ENCODE data around the gene STK32C.
A peak's percentile ranks its signal among the peaks of the same experiment; 100 is the strongest.
"Not testable (repeated sequence)": the region's sequence is repeated elsewhere in the genome, so short reads cannot be mapped to it uniquely, and the experiment has no call there.

STK32C gene

DNA sequence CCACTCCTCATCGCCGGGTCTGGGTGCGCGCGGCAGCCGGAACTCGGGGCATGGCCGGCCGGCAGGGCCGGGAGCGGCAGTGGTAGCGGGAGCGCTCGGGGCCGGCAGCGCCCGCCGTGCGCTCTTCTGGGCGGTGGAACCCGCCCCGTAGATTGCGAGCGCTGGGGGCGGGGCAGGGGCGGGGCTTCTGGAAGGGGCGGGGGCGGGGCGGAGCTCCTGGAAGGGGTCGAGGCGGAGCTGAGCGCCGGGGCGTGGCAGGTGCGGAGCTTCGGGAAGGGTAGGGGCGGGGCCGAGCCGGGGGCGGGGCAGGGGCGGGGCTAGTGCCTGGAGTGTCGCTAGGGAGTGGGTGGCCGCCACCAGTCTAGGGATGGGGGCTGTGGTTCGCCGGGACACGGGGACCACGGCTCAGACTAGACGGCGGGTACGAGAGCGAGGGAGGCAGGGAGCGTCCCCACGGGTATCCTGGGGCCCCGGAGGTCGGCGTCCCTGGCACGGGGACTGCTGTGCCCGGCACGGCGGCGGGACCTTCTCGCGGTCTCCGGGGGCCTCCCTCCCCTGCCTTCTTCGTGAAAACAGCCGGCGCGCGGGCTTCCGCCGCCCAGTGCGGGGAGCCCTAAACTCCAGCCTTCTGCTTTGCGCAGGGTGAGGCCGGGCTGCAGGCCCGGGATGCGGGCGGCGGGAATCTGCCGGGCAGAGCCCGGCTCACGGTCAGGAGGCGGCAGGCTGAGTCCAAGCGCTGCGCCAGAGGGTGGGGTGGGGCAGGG, at the start of gene STK32C:
STK32C (minus strand) TSS at position 128 of the 764 bp plus-strand sequence; CDS start at position 11, 117 bp downstream.
- peak; percentile 94 for DNase-seq

DNA sequence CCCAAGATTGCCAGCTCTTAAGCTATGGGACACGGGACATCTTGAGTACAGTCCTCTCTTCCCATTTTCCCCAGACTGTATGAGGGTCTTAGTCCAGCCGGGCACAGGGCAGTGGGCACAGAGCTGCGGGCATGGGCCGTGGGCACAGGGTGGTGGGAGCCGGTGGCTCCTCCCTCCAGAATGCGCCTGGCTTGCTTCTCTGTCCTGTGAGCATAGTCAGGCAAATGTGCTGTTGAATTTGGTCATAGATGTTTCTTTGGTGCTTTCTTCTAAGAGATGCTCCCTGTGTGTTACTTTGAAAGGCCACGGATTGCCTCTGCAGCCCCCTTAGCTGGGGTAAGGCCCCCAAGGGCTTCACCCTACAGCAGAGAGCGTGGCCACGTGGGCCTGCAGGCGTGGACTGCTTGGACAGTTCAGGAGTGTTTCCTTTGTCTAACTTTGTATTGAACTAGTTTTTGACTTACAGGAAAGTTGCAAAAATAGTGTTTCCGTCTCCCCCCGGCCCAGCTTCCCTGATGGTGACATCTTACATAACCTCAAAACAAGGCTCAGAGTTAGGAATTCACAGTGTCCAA, 49.0 kb upstream of the STK32C start:
- DNase-seq = no peak

DNA sequence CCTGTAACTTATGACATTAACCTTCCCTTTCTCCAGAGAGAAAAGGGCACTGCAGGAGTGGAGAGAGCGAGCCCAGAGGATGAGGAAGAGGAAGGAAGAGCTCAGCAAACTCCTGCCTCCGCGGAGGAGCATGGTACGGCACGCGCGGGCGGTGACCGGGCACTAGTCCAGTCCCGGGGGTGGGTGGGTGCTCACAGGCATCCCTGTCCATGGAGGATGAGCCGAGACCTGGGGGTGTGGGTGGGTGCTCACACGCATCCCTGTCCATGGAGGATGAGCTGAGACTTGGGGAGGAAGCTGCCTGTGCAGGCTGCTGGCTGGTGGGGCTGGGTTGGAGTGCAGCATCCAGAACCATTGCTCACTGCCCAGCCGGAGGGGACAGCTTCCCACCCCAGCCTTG, 48.0 kb upstream of the STK32C start:
- no peak for DNase-seq

DNA sequence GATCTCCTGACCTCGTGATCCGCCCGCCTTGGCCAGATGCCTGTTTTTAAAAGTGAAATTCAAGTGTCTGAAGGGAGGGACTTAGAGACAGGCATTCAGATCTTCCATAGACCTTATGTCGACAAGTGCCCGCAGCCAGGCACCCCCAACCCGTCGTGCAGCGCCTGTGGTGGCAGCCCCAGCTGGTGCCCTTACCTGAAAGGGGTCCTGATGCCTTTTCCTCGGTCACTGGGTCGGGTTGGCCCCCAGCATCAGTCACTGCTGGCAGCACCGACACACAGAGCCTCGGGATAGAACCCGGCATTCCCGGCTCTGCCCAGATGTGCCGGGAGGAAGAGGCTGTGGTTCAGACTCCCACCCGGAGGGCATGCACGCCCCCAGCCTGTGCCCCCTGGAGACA, 47.5 kb upstream of the STK32C start:
- no peak for DNase-seq

DNA sequence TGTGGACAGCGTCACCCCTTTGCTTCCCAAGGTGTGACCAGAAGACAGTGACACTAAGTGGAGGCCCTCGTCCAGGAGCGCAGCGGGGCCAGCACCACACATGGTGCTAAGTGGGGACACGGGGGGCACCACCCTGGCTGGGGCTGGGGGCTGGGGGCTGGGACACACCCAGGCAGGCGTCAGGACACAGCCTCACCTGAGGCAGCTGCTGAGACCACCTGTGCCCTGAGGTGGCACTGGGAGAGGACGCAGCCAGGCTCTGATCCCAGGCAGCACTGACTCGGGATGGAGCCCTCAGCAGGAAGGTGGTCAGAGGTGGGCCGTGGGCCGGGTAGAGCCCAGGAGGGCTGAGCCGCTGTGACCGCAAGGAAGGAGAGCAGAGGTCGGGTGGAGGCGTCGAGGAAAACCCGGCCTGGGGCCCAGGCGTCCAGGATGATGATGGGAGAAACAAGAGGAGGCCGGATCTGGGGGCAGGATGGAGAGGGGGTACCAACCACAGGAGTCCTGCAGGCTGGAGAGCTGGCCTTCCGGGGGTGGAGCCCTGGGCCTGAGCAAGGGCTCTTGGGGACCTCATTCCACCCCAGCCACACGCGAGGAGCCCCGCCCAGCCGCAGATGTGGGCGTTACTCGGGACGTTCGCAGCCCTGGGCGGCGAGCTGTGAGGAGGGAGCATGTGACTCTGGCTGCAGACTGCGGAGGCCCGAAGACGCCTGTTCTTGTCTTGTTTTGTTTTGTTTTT, 46.8 kb upstream of the STK32C start:
- DNase-seq = no peak

DNA sequence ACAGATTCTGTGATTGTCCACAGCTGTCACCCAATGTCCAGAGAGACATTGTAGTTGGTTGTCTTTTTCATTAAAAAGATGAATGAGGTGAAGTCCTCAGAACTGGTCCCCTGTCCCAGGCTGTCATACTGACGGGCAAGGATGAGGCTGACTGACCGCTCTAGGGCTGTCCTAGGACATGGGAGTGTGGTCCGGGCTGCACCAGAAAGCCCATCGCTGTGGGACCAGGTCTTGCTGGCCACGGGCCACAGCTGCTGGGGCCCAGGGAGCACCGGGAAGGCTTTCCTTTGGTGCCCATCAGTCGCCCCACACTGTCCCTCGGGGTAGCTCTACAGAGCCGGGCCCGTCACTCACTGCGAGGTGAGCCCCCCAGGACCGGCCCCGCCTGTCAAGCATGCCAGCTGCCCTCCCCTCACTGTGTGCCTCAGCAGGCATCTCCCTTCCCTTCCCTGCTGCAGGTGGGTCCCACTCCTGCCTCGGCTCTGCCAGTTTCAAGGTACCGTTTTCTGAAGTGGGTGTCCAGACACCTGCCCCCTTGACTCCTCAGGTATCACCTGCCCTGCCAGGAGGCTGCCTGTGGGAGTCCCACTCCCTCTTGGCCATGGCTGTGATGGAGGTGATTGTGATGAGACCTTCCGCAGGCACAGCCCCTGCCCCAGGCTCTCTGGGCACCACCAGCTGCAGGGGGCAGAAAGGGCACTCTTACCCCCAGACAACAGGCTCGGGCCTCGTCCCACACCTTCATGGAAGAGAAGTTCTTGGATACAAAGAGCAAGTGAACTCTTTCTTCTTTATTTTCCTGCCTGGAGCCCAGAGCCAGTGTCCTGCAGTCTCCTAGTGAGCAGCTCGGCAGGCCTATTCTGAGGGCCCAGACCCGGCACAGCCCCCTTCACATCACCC, 46.0 kb upstream of the STK32C start:
- no peak for DNase-seq

DNA sequence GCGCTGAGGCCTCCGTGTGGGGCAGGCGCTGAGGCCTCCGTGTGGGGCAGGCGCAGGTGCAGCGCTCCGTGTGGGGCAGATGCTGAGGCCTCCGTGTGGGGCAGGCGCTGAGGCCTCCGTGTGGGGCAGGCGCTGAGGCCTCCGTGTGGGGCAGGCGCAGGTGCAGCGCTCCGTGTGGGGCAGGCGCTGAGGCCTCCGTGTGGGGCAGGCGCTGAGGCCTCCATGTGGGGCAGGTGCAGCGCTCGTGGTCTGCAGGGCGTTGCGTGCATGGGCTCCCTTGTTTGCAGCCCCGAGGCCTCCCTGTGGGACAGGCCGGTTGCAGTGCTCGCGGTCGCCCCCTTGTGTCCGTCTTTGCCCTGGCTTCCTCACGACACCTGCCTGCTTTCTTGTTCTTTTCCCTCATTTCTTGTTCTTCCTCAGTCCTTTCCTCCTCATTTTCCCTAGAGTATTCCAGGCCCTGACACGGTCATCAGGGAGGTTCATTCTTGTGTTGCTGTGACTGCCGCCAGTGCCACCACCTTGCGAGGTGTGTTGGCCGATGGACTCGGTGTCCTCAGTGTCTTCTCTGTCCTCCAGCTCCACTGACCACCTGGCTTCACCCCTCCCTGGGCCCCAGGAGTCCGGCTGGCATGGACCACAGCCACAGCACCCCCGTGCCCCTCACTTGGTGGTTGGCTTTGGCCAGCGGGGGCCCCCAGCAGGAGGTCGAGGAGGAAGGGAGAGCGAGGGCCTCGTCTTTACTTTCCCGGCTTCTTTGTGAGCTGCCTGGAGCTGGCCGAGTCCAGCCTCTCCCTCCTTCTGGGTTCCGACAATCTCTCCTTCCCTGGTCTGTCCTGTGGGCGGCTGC, 44.9 kb upstream of the STK32C start:
- DNase-seq = peak; percentile 54

DNA sequence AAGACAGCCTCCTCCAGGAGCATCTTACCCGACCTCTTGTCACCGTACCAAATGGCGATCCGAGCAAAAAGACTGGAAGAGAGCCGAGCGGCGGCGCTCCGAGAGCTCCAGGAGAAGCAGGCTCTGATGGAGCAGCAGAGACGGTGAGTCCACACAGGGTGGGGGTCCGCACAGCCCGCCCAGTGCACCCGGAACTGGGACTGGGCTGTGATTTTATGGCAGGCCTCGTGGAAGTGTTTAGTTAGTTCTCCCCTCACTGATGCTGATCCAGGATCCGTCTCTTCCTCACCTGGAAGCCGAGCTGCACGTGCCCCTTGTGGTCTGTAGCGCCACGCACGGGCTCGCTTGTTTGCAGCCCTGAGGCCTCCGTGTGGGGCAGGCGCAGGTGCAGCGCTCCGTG, 43.9 kb upstream of the STK32C start:
- DNase-seq = no peak

DNA sequence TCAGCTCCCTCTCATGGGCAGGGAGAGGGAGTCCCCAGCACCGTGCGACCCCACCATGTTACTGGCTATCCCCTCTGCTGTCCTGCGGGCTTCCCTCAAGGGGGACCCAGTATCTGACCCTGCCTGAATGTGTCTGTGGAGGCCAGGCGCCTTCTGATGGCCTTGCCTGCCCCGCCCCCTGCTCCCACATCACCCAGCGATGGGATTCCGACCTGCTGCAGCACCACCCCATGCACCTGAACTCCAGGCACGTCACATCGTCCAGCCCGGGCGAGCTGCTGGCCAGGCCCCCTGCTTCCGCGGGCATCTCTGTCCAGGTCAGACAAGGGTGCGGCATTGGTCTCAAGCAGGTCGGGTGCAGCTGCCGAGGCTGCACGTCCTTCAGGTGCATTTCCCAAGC, 43.2 kb upstream of the STK32C start:
- no peak for DNase-seq

DNA sequence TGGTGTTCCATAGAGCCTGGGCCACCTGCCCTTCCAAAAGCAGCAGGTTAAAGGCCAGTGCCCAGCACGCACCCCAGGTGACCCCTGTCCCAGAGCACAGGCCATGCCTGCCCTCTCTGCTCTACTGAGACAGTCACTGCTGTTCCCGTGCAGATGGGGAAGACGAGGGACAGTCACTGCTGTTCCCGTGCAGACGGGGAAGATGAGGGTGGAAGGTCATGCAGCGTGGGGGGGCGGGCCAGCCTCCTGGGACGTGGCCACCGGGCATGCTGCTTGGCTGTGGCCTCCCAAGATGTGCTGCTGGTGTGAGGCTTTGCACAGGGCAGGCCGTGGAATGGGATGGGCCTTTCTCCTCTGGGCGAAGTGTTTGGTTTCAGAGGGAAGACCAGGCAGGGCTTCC, 42.6 kb upstream of the STK32C start:
- no peak for DNase-seq

DNA sequence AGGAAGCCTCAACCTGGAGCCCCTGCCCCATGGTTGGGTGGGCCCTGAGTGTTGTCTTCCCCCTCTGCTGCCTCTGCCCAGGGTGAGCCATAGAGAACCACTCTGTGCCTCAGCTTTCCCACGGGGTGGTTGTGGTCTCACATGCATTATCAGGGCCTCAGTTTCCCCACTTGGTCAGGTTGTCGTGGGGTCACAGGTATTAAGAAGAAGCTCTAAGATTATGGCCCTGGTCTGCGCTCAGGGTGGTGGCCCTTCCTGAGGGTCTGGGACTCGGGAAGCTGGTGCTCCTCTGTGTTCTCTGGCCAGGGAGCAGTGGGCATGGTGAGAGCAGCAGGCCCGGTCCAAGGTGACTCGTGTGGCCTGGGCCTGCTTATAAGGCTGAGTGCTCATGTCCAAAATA, 42.0 kb upstream of the STK32C start:
- no peak for DNase-seq

DNA sequence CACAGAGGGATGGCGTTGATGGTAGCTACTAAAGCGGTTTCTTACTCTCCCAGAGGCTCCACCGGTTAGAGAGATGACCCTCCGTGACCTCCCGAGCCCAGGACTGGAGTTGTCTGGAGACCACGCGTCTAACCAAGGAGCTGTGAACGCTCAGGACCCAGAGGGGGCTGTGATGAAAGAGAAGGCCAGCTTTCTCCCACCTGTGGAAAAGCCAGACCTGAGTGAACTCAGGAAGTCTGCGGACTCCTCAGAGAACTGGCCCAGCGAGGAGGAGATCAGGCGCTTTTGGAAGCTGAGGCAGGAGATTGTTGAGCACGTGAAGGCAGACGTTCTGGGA, 40.1 kb upstream of the STK32C start:
- DNase-seq = no peak

DNA sequence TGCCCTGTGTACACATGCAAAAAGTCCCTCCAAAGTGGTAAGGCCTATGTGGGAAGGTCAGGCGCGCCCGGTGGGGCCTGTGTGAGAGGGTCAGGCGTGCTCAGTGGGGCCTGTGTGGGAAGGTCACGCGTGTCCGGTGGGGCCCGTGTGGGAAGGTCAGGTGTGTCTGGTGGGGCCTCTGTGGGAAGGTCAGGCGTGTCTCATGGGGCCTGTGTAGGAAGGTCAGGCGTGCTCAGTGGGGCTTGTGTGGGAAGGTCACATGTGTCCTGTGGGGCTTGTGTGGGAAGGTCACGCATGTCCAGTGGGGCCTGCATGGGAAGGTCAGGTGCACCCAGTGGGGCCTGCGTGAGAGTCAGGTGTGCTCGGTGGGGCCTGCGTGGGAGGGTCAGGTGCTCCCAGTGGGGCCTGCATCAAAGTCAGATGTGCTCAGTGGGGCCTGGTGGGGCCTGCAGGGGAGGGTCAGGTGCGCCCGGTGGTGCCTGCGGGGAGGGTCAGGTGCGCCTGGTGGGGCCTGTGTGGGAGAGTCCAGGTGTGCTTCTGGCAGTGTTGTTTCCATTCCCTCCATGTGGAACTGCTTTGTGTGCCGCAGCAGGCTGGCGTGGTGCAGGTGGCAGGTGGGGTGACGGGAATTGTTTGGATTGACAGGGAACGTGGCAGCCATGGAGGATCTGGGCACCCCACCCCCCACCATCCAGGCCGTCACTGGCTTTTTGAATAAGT, 39.6 kb upstream of the STK32C start:
- DNase-seq = no peak

DNA sequence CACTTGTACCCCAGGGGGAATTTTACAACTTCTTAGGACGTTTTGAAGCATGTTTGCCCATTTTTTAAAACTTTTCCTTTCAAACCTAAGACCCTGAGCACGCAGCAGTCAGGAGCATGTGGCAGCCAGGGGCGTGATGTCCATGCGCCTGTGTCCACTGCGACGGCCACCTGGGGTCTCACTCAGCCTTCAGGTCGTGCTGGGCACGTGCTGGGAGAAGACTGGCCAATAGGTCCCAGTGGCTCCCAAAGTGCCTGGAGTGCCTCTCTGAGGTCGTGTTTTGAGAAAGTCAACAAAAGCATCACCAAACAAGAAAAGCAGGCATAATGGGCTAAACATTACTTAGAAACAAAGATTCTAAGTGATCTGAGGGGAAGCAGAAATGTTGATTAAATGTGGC, 39.1 kb upstream of the STK32C start:
- no peak for DNase-seq

DNA sequence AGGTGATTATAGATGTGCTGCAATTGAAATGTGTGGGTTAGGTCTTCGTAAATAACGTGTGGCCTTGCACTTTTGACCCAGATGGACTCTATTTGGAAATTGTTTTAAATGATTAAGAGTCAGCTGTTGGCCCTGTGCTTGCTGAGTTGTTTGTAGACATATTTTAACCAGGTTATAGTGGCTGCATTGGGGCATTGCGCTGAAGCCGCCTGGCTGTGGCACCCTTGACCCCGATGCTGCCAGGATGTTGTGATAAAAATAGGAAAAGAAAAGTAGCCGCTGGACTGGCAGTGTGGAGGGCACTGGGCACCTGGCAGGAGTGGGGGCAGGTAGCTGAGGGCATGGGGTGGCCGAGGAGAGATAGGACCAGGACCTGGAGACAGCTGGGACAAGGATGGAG, 37.6 kb upstream of the STK32C start:
- DNase-seq = no peak

DNA sequence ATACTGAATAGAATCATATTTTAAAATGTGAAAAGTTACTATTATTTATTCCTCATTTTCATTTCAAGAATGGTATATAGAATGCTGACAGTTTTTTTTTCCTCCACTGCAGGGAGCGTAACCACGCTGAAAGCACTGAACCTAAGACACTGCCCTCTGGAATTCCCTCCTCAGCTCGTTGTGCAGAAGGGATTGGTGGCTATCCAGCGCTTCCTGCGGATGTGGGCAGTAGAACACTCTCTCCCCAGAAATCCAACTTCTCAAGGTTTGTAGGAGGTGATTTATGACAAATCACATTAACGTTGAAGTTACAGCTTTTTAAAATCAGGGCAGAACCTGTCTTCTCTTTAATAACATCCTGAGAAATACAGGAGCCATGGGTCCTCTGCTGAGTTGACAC, 36.6 kb upstream of the STK32C start:
- no peak for DNase-seq

DNA sequence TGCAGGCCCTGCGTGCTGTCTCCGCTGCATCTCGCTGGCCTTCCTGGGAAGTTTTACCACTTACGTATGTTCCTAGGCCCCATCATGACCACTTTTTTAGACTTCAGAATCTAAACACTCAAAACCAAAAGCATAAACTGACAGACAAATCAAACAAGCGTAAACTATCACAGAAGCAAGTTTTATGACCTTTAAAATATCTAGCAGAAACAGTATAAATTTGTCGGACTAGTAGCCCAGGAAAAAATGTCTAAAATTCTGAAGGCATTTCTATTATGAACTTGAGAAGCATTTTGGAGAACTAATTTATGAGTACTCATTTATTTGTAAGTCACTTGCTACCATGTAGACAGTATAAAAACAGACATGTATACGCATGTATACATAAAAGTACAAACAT, 34.8 kb upstream of the STK32C start:
- DNase-seq = no peak

DNA sequence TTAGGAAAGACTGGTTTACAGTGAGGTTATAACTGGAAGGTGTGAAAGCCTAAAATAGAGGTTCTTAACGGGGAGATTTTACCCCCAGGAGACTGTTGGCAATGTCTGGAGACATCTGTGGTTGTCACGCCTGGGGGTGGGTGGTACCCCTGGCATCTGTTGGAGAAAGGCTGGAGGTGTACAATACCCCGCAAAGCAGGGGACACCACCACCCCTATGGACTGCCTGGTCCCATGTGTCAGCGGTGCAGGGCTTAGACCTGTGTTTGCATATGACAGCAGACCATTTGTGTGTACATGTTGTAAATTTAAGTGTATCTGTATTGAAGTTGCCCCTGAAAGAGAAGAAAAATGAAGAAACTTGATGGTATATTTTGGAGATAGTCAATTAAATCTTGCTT, 34.0 kb upstream of the STK32C start:
- DNase-seq = no peak

DNA sequence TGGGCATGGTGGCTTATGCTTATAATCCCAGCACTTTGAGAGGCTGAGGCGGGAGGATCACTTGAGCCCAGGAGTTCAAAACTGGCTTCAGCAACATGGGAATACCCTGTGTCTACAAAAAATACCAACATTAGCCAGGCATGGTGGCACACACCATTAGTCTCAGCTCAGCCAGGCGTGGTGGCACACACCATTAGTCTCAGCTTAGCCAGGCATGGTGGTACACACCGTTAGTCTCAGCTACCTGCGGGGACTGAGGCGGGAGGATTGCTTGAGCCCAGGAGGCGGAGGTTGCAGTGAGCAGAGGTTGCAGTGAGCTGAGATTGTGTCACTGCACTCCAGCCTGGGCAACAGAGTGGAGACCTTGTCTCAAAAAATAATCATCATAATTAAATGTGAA, 33.3 kb upstream of the STK32C start:
- DNase-seq = no peak

DNA sequence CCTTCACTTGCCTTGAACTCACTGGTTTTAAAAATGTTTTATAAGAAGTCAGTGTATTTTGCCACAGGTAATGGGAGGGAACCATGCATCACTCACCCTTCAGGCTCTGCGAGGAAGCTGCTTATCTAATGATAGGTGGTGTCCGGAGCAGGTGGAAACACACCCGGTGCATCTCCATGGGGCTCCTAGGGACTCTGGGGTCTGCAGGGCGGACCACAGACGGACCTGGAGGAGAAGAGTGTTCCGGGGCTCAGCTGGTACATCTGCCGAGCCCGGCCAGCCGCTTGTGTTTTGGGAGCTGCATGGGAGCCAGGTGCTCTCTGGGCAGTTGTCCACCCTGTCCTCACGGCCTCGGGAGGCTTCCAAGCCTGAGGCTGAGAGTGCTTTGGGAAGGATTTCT, 31.5 kb upstream of the STK32C start:
- DNase-seq = no peak

DNA sequence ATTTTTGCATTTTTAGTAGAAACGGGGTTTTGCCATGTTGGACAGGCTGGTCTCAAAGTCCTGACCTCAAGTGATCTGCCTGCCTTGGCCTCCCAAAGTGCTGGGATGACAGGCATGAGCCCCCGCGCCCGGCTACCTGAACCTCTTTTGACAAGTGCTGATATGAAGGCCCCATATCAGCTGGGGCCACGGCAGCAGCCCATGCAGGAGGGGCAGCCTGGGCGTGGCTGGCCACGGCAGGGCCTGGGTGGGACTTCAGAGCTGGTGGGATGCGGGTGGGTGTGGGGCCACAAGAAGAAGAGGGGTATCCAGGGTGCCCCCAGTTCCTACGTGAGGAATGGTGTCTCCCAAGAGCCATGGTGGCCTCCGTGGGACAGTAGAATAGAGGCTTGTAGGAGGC, 31.1 kb upstream of the STK32C start:
- no peak for DNase-seq

DNA sequence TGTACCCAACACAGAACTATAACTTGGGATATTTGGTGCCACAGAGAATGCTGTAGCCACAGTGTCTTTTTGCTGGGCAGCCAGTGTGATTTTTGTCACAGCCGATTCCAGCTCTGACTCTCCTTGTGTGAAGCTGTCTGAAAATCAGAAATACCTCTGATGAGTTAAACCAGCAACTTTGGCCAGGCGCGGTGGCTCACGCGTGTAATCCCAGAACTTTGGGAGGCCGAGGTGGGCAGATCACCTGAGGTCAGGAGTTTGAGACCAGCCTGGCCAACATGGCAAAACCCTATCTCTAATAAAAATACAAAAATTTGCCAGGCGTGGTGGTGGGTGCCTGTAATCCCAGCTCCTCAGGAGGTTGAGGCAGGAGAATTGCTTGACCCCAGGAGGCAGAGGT, 30.1 kb upstream of the STK32C start:
- not testable (repeated sequence) for DNase-seq

Measured in stimulated activated naive CD4-positive, alpha-beta T cell treated with Interleukin-2 at 50 U/mL for 16 hours (primary cell).